B cell (primary cell): Measurements from ENCODE around the gene LBX2. TPM values are rescaled to one million over a fixed set of nuclear protein-coding genes. Genes with fewer than 3 reads are reported as not detected.

Source experiments
- ATAC-seq: fragments of 200-7000 bp; cut with Tn5 transposase; one replicate; pipeline ENCODE4 v1.10.0; 2021; ENCODE audit warnings: low read depth, mild to moderate bottlenecking, moderate number of reproducible peaks, moderate library complexity
- CTCF ChIA-PET: fragments of 350-600 bp; sonication (Branson Sonifier 250); formaldehyde crosslinking; loops from one replicate; lab custom pipeline; 2021; ENCODE audit warnings: antibody characterized with exemption, inconsistent platforms; lab: Charles Lee
- POLR2A ChIA-PET: fragments of 350-600 bp; sonication (Branson Sonifier 250); formaldehyde crosslinking; loops from one replicate; lab custom pipeline; 2021; ENCODE audit warnings: antibody characterized with exemption; lab: Charles Lee
- DNase-seq: peaks from one replicate; pipeline ENCODE4 v3.0.0; 2013
- H2AFZ ChIP-seq: 2 replicates; pipeline ENCODE4 v1.6.1; 2012; ENCODE audit warnings: mild to moderate bottlenecking, low read depth, low read length; ENCODE audit not compliant: insufficient read depth, poor library complexity, severe bottlenecking
- H3K27ac ChIP-seq, 2 donors: 1 replicate in 1 of 2; 2 replicates in 1 of 2; pipeline ENCODE4 v1.5.1; 2012 to 2013; ENCODE audit warnings: low read length in 2 of 2, mild to moderate bottlenecking in 2 of 2, moderate library complexity in 1 of 2
- H3K27me3 ChIP-seq, 4 experiments: fragments of 200-600 bp in 1 of 4; sonication (generic) in 1 of 4; replicated peaks in 1 of 4; 1 replicate in 2 of 4; 2 replicates in 2 of 4; pipeline versions ENCODE4 v1.6.1 to v1.7.0; 2013 to 2016; ENCODE audit warnings: low read length in 3 of 4, mild to moderate bottlenecking in 2 of 4, mixed read lengths in 1 of 4, moderate library complexity in 1 of 4; ENCODE audit not compliant: insufficient read depth in 4 of 4, control insufficient read depth in 3 of 4; ENCODE audit errors: control extremely low read depth in 1 of 4
- H3K36me3 ChIP-seq, 2 experiments: replicated peaks in 1 of 2; 1 replicate in 1 of 2; 2 replicates in 1 of 2; pipeline versions ENCODE4 v1.6.1 to v1.7.1; 2013; ENCODE audit warnings: low read length in 1 of 2; ENCODE audit not compliant: insufficient read depth in 2 of 2, control insufficient read depth in 1 of 2; ENCODE audit errors: control extremely low read depth in 1 of 2, extremely low read depth in 1 of 2
- H3K4me1 ChIP-seq, 2 donors: fragments of 200-600 bp in 1 of 2; sonication (generic) in 1 of 2; 1 replicate in 1 of 2; 2 replicates in 1 of 2; pipeline versions ENCODE4 v1.5.1 to v1.6.1; 2013 to 2017; ENCODE audit warnings: low read length in 2 of 2; ENCODE audit not compliant: control insufficient read depth in 2 of 2, insufficient read depth in 2 of 2
- H3K4me2 ChIP-seq: replicated peaks from 2 replicates; pipeline ENCODE3; 2012; ENCODE audit warnings: mild to moderate bottlenecking, low read depth, low read length; ENCODE audit not compliant: poor library complexity, severe bottlenecking
- H3K4me3 ChIP-seq, 5 experiments: fragments of 200-600 bp in 1 of 5; sonication (generic) in 1 of 5; 1 replicate in 3 of 5; 2 replicates in 2 of 5; pipeline versions ENCODE4 v1.5.1 to v1.7.0; 2011 to 2016; ENCODE audit warnings: low read length in 4 of 5, mild to moderate bottlenecking in 4 of 5, low read depth in 2 of 5, control low read depth in 1 of 5, moderate library complexity in 1 of 5; ENCODE audit not compliant: insufficient read depth in 1 of 5; ENCODE audit errors: control extremely low read depth in 1 of 5, extremely low read depth in 1 of 5
- H3K79me2 ChIP-seq: fragments of 200-600 bp; sonication (generic); one replicate; pipeline ENCODE4 v1.6.0; 2016; ENCODE audit warnings: low read length; ENCODE audit not compliant: control insufficient read depth, insufficient read depth
- H3K9ac ChIP-seq: fragments of 200-600 bp; sonication (generic); 2 replicates; pipeline ENCODE4 v1.6.1; 2017; ENCODE audit warnings: mild to moderate bottlenecking, low read length, moderate library complexity
- H3K9me3 ChIP-seq, 3 donors: one replicate each; pipeline versions ENCODE4 v1.6.1 to v1.7.1; 2013; ENCODE audit warnings: low read length in 2 of 3; ENCODE audit not compliant: control insufficient read depth in 2 of 3, insufficient read depth in 1 of 3; ENCODE audit errors: control extremely low read depth in 1 of 3
- H4K20me1 ChIP-seq: 2 replicates; pipeline ENCODE4 v1.6.0; 2012; ENCODE audit warnings: mild to moderate bottlenecking, low read length; ENCODE audit not compliant: insufficient read depth, control insufficient read depth, poor library complexity, severe bottlenecking
- H3K27ac Mint-ChIP-seq: one replicate; pipeline ENCODE4 v1.8.0; 2021; ENCODE audit warnings: mixed read lengths
- H3K27me3 Mint-ChIP-seq: one replicate; pipeline ENCODE4 v1.8.0; 2021; ENCODE audit warnings: mixed read lengths
- H3K4me1 Mint-ChIP-seq: one replicate; pipeline ENCODE4 v1.8.0; 2021; ENCODE audit warnings: mixed read lengths
- H3K4me3 Mint-ChIP-seq: one replicate; pipeline ENCODE4 v1.8.0; 2021; ENCODE audit warnings: mixed read lengths
- H3K9me3 Mint-ChIP-seq: one replicate; pipeline ENCODE4 v1.8.0; 2022; ENCODE audit warnings: mixed read lengths; ENCODE audit not compliant: insufficient read depth
- CTCF ChIP-seq: fragments of 200-600 bp; IDR thresholded peaks from one replicate; pipeline ENCODE4 v1.8.0; 2022; ENCODE audit warnings: antibody characterized with exemption, mild to moderate bottlenecking
- EZH2 ChIP-seq: IDR thresholded peaks from 2 replicates; pipeline ENCODE4 v1.6.1; 2012; ENCODE audit warnings: borderline replicate concordance, low read depth, mild to moderate bottlenecking, moderate library complexity, low read length; ENCODE audit not compliant: insufficient read depth, poor library complexity, severe bottlenecking
- WGBS: methylation state at CpG from one replicate; pipeline ENCODE4 v1.1.5; 2013; ENCODE audit warnings: missing lambda C conversion rate; ENCODE audit not compliant: insufficient coverage; 5-methylcytosine and 5-hydroxymethylcytosine counted together
- intact Hi-C: fragments of 100-400 bp; cut with micrococcal nuclease; formaldehyde crosslinking; loops from one replicate; pipeline ENCODE4 v1.10.0; 2022
- polyA plus RNA-seq: library from polyadenylated mRNA; depleted of rRNA; stranded (reverse); fragments of >200 nt; gene quantifications from 2 replicates; pipeline ENCODE4 v1.2.3, GENCODE V29; 2012
- total RNA-seq, 2 donors: library from RNA; stranded (reverse); fragments of 120-200 nt in 1 of 2; gene quantifications; 1 replicate in 1 of 2; 2 replicates in 1 of 2; pipeline versions ENCODE4 v1.2.3 to v1.2.4, GENCODE V29; 2013 to 2022

Gene LBX2
- total and polyA plus RNA-seq, 2 donors (not counting 1 experiment from before 2014, with no cell fraction given): 1.1 to 2.0 TPM

DNA sequence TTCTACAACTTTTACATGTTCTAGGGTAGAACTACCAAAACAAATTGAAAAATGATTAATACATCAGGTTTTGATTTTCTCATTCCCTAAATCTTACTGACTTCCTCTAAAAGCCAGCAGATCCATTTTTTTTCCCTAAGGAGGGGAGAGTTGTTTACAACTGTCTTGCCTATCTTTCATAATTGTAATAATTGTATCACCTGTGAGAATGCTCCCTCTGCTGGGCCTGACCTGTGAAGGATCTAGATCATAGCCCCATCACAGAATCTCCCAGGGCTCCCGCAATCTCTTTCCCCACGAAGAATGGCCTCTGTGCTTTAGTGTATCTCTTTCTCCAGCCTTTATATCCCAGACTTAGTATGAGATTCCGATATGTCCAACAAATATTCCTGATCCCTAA, 45.2 kb upstream of the LBX2 start:
- Histone ChIP-seq H2AFZ (no peak overlapping the region), H3K27ac (no peak overlapping the region), H3K4me2 (no peak overlapping the region), H3K4me1 (peaks cover 17 to 21% of the 10 kb centered on the region in 2 donors), H3K9ac (no peak overlapping the region), H3K36me3 (no peaks in the 10 kb centered on the region), H3K9me3 (no peaks in the 10 kb centered on the region), H4K20me1 (no peaks in the 10 kb centered on the region), H3K27me3 (peaks cover 0 to 24% (median 16%) of the 10 kb centered on the region in 4 experiments), H3K4me3 (no peak overlapping the region), H3K79me2 (no peaks in the 10 kb centered on the region)
- DNase-seq: no peak
- ATAC-seq: no peak
- TF ChIP-seq CTCF (peak; percentile 21), EZH2 (no peak)
- Mint-ChIP-seq H3K27me3 (peaks cover 13% of the 10 kb centered on the region), H3K9me3 (no peaks in the 10 kb centered on the region), H3K4me3 (no peak overlapping the region), H3K27ac (no peak overlapping the region), H3K4me1 (peaks cover 13% of the 10 kb centered on the region)
- WGBS: 92% methylated on average over 3 of the region's 3 CpGs
- POLR2A ChIA-PET: interaction anchor here (1.3 to 1.6 kb wide), 2 partner anchors 13 to 19 kb away, joined by 3 read pairs; partner anchors contain the start of gene DQX1
- CTCF ChIA-PET: interaction anchor here (0.8 to 3.8 kb wide), 10 partner anchors 11 to 72 kb away, joined by 3 to 22 read pairs (median 3); partner anchors contain the start of genes AUP1, CCDC142, HTRA2 and MRPL53
- intact Hi-C loops: no loop called here

DNA sequence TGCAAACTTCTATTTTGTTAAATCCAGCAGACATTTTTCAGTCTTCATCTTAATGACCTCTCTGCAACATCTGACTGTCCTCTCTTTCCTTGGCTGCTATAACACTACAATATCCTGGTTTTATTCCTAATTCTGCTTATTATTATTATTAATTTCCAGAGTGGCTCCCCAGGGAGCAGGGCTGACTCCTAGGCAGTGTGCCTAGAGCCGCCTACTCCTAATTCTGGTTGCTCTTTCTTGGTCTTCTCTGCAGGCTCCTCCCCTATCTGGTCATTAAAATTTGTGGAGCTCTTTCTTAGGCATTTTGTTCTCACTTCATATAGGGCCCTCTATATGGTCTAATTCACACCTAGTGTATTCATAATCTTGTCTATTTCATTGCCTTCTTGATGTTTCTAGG, 43.6 kb upstream of the LBX2 start:
- H3K9me3 Mint-ChIP-seq: no peaks in the 10 kb centered on the region
- H3K4me3 Mint-ChIP-seq: no peak overlapping the region
- CTCF ChIA-PET: interaction anchor here (0.7 to 3.8 kb wide), 3 partner anchors 30 to 862 kb away, joined by 4 to 22 read pairs (median 4); no protein-coding TSS in a partner anchor
- ATAC-seq: no peak
- peaks cover 21% of the 10 kb centered on the region for H3K4me1 Mint-ChIP-seq
- Histone ChIP-seq H3K4me1 (peaks cover 19 to 25% of the 10 kb centered on the region in 2 donors), H3K36me3 (no peaks in the 10 kb centered on the region), H3K27ac (no peak overlapping the region), H3K9me3 (no peaks in the 10 kb centered on the region), H3K4me2 (no peak overlapping the region), H4K20me1 (no peaks in the 10 kb centered on the region), H3K79me2 (no peaks in the 10 kb centered on the region), H3K9ac (no peak overlapping the region), H2AFZ (no peak overlapping the region), H3K27me3 (peaks cover 0 to 9% (median 5%) of the 10 kb centered on the region in 4 experiments), H3K4me3 (no peak overlapping the region)
- POLR2A ChIA-PET: interaction anchor here (0.7 kb wide), 1 partner anchor 35 kb away, joined by 5 read pairs; no protein-coding TSS in a partner anchor
- no peak for DNase-seq
- H3K27ac Mint-ChIP-seq: no peak overlapping the region
- intact Hi-C loops: no loop called here
- no CpG with 5 or more reads among the region's 1 CpG for WGBS
- TF ChIP-seq EZH2: no peak
- no peak for TF ChIP-seq CTCF
- peaks cover 7% of the 10 kb centered on the region for H3K27me3 Mint-ChIP-seq
